ENCODE data around the gene EGLN2. TPM values are rescaled to one million over a fixed set of nuclear protein-coding genes. Genes with fewer than 3 reads are reported as not detected.

EGLN2 gene
- total and polyA plus RNA-seq, 9 of the 15 experiments (the other 6 are each of a cell fraction or from before 2014, with no cell fraction given): 9.6 to 114 (median 71.0) TPM

- TF ChIP-seq CREB3L1 (IDR thresholded peaks at IDR 0.05; ENCODE audit: borderline replicate concordance, low read depth): no peak
- TF ChIP-seq RREB1 (CRISPR knock-in tag; IDR thresholded peaks at IDR 0.05): no peak
- TF ChIP-seq HNRNPL (IDR thresholded peaks at IDR 0.05; ENCODE audit: low read depth, low read length): no peak
- TF ChIP-seq GATA2 (CRISPR knock-in tag; IDR thresholded peaks at IDR 0.05): no peak
- TF ChIP-seq, protein P1, sequence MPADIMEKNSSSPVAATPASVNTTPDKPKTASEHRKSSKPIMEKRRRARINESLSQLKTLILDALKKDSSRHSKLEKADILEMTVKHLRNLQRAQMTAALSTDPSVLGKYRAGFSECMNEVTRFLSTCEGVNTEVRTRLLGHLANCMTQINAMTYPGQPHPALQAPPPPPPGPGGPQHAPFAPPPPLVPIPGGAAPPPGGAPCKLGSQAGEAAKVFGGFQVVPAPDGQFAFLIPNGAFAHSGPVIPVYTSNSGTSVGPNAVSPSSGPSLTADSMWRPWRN (IDR thresholded peaks at IDR 0.05; ENCODE audit: low read depth): peak; percentile 16; the same call in 1 of the 2 replicates
- TF ChIP-seq NCOA1 (IDR thresholded peaks at IDR 0.05; ENCODE audit: low read depth): 0 out of 2 replicates have a peak, but pooled peaks have one; percentile 54
- TF ChIP-seq, protein P2, sequence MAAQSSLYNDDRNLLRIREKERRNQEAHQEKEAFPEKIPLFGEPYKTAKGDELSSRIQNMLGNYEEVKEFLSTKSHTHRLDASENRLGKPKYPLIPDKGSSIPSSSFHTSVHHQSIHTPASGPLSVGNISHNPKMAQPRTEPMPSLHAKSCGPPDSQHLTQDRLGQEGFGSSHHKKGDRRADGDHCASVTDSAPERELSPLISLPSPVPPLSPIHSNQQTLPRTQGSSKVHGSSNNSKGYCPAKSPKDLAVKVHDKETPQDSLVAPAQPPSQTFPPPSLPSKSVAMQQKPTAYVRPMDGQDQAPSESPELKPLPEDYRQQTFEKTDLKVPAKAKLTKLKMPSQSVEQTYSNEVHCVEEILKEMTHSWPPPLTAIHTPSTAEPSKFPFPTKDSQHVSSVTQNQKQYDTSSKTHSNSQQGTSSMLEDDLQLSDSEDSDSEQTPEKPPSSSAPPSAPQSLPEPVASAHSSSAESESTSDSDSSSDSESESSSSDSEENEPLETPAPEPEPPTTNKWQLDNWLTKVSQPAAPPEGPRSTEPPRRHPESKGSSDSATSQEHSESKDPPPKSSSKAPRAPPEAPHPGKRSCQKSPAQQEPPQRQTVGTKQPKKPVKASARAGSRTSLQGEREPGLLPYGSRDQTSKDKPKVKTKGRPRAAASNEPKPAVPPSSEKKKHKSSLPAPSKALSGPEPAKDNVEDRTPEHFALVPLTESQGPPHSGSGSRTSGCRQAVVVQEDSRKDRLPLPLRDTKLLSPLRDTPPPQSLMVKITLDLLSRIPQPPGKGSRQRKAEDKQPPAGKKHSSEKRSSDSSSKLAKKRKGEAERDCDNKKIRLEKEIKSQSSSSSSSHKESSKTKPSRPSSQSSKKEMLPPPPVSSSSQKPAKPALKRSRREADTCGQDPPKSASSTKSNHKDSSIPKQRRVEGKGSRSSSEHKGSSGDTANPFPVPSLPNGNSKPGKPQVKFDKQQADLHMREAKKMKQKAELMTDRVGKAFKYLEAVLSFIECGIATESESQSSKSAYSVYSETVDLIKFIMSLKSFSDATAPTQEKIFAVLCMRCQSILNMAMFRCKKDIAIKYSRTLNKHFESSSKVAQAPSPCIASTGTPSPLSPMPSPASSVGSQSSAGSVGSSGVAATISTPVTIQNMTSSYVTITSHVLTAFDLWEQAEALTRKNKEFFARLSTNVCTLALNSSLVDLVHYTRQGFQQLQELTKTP (IDR thresholded peaks at IDR 0.05; ENCODE audit: low read depth in 1 of 2, partially characterized antibody in 2 of 2): peak in 1 of 2 experiments; percentile 39
- TF ChIP-seq JUND (IDR thresholded peaks at IDR 0.05; ENCODE audit: borderline replicate concordance, low read depth, low read length): no peak
- 0 out of 3 replicates have a peak, but pooled peaks have one; percentile 18 for TF ChIP-seq JUND (tag; IDR thresholded peaks at IDR 0.05; ENCODE audit: borderline replicate concordance, low read depth, low read length)
- no peak for TF ChIP-seq CCAR2 (IDR thresholded peaks at IDR 0.05; ENCODE audit: low read depth, low read length)
- no peak for TF ChIP-seq NCOR1 (IDR thresholded peaks at IDR 0.05)
- no peak for TF ChIP-seq PTTG1 (tag; IDR thresholded peaks at IDR 0.05; ENCODE audit: low read depth)
- TF ChIP-seq E2F3 (CRISPR knock-in tag; IDR thresholded peaks at IDR 0.05): no peak
- TF ChIP-seq ZKSCAN3 (CRISPR knock-in tag; IDR thresholded peaks at IDR 0.05): no peak
- peak; percentile 37 for TF ChIP-seq PHF20 (IDR thresholded peaks at IDR 0.05; ENCODE audit: partially characterized antibody)
Measured at GRCh38 chr19:40776932-40777644, 21.9 kb upstream of the EGLN2 start (continued).

Data from K562 (cell line).